Measurements from ENCODE around the gene NBPF4.
A peak's percentile ranks its signal among the peaks of the same experiment; 100 is the strongest.

The NBPF4 gene

DNA sequence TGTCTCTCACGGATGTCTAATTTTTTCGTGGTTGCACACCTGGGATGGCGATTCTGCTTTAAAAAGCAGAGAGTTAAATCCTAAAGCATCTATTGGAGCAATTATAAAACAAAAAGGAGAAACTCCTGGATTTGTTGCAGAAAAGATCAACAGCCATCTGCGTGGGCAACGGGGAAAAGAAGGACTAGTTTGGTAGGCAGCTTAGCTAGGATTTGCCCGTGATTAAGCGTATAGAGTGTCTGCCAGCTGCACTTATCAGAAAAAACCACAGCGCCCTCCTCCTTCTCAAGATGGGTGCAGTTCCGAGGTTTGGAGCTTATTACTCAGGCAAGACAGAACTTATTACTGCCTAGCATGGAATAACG is 43.2 kb downstream of the NBPF4 start:
- TF ChIP-seq, protein P1, sequence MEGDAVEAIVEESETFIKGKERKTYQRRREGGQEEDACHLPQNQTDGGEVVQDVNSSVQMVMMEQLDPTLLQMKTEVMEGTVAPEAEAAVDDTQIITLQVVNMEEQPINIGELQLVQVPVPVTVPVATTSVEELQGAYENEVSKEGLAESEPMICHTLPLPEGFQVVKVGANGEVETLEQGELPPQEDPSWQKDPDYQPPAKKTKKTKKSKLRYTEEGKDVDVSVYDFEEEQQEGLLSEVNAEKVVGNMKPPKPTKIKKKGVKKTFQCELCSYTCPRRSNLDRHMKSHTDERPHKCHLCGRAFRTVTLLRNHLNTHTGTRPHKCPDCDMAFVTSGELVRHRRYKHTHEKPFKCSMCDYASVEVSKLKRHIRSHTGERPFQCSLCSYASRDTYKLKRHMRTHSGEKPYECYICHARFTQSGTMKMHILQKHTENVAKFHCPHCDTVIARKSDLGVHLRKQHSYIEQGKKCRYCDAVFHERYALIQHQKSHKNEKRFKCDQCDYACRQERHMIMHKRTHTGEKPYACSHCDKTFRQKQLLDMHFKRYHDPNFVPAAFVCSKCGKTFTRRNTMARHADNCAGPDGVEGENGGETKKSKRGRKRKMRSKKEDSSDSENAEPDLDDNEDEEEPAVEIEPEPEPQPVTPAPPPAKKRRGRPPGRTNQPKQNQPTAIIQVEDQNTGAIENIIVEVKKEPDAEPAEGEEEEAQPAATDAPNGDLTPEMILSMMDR (IDR thresholded peaks at IDR 0.05; ENCODE audit: borderline replicate concordance, control extremely low read depth, extremely low read depth, insufficient read depth, missing control alignments) = no peak
- DNase-seq (ENCODE audit: low spot score) = peak; percentile 52
- in situ Hi-C loops (cut with MboI; ENCODE audit: low sequenced_read_pairs, unreplicated experiment) = no loop called here

DNA sequence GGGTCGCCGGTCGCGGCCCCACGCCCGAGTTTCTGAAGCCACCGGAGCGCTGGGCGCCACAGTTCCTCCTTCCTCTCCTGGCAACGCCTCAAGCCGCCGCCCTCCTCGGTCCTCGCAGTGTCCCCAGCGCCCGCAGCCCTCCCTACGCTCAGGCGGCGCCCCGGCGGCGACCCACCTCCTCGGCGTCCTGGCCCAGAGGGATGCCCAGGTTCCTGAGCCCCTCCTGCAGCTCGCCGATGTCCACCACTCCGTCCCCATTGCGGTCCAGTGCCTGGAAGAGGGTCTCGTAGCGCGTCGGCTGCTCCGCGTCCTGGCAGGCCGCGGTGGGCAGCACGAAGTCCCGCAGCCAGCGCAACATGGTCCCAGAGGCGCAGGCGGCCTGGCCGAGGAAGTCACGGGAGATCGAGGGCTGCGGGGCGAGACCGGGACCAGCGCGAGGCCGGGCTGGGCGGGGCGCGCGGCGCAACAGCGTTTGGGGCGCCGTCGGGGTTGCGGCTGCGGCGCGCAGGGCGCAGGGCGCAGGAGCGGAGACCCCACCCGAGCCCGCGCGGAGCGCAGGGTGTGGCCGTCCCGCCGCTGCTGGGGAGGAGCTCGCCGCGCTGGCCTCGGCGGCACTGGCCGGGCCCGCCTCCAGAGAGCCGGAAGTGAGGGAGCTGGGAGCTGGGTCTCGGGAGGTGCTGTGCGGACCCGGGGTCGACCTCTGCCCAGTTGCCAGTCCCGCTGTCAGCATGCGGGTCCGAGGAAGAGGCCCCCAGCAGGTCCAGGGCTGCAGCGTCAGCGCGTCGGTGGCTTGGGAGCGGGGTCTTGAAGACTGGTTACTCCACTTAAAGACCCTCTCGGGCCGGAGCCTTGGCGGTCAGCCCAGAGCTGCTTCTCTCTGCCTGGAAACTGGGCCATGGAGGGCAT is 43.8 kb downstream of the NBPF4 start, which contains the start of gene SLC25A24:
TSS of gene SLC25A24 (minus strand) at position 563 of the 906 bp plus-strand sequence. CDS start at position 358, 205 bp downstream.
- DNase-seq (ENCODE audit: low spot score) = peak; percentile 87
- TF ChIP-seq, protein P1 (IDR thresholded peaks at IDR 0.05; ENCODE audit: borderline replicate concordance, control extremely low read depth, extremely low read depth, insufficient read depth, missing control alignments) = no peak
- in situ Hi-C loops (cut with MboI; ENCODE audit: low sequenced_read_pairs, unreplicated experiment) = no loop called here

DNA sequence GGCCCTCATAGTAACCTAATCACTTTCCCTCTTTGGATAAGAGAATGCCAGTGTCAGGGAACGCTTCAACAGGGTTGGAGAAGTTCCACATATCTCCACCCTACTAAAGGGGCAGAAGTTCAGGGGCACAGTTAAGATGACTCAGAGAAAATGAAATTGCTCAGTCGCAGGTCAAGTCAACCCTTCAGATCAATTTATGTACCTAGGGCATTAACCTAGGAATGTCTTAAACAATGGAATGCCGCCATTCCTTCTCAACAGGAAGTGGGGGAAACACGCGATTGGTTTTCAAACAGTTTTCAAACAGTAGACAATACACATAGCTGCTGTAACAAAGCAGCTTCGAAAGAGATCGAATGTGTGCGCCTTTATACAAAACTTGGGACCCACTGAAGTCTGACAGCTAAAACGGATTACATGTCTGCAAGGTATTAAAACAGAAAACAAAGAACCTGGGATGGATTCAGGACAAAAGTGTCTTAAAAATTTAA is 44.6 kb downstream of the NBPF4 start:
- TF ChIP-seq, protein P1 (IDR thresholded peaks at IDR 0.05; ENCODE audit: borderline replicate concordance, control extremely low read depth, extremely low read depth, insufficient read depth, missing control alignments) = no peak
- in situ Hi-C loops (cut with MboI; ENCODE audit: low sequenced_read_pairs, unreplicated experiment) = no loop called here
- DNase-seq (ENCODE audit: low spot score) = no peak

DNA sequence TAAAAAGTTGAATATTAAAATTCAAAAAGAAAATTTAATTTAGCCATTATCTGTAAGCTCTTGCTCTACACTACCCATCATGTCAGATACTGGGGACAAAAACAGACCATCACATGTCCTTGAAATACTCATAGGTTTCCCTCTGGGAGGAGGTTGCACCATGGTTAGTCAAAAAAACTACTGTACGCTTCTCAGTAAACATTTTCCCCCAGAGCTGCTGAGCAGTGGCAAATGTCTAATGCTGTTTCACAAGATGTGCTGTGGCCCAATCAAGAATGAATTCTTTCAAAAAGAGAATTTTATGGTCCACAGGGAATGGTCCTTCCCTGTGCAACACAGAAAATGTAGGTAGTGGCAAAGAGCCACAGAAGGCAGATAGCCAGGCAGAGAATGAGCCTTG is 49.8 kb downstream of the NBPF4 start:
- DNase-seq (ENCODE audit: low spot score) = no peak
- TF ChIP-seq, protein P1 (IDR thresholded peaks at IDR 0.05; ENCODE audit: borderline replicate concordance, control extremely low read depth, extremely low read depth, insufficient read depth, missing control alignments) = no peak

DNA sequence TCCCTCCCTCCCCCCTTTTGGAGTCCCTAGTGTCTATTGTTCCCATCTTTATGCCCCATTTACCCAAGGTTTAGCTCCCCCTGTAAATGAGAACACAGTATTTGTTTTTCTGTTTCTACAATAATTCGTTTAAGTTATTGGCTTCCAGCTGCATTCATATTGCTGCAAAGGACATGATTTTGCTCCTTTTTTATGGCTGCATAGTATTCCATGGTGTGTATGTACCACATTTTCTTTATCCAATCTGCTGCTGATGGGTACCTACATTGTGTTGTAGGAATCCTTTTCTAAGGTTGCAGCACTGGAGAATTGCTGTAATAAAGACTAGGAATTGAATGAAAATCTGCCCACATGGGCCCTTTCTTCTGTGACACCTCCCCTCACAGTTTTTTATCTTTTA is 50.5 kb downstream of the NBPF4 start:
- in situ Hi-C loops (cut with MboI; ENCODE audit: low sequenced_read_pairs, unreplicated experiment) = no loop called here
- DNase-seq (ENCODE audit: low spot score) = no peak

More for the DNA sequence above, 49.8 kb downstream of the NBPF4 start:
- in situ Hi-C loops (cut with MboI; ENCODE audit: low sequenced_read_pairs, unreplicated experiment) = no loop called here

DNA sequence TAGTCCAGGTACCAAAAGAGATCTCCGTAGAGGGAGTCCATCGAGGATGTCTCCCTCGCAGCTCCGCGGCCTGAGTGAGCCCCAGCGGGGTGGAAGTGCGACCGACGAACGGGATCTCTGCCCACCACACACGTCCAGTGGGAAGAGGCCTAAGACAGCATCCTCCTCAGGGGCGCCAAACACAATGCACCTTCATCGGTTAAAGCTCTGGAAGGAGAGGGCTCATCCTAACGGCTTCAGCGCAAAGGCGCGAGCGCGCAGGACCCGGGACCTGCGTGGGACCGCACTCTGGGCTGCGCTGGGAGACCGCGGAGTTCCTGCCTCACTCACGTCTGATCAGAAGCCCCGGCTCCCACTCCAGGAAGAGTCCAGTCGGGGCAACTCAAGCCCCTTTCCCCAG is 51.3 kb downstream of the NBPF4 start:
- no peak for DNase-seq (ENCODE audit: low spot score)
- in situ Hi-C loops (cut with MboI; ENCODE audit: low sequenced_read_pairs, unreplicated experiment) = no loop called here
- TF ChIP-seq, protein P1 (IDR thresholded peaks at IDR 0.05; ENCODE audit: borderline replicate concordance, control extremely low read depth, extremely low read depth, insufficient read depth, missing control alignments) = no peak

More for the DNA sequence above, 50.5 kb downstream of the NBPF4 start:
- TF ChIP-seq, protein P1 (IDR thresholded peaks at IDR 0.05; ENCODE audit: borderline replicate concordance, control extremely low read depth, extremely low read depth, insufficient read depth, missing control alignments) = no peak
